GM21619 (cell line): ENCODE measurements around the gene ENTREP1.

ENCODE experiments used
- ATAC-seq: cut with Tn5 transposase; IDR thresholded peaks from one replicate; pipeline ENCODE4 v1.9.1; 2021; ENCODE audit not compliant: unreplicated experiment

Gene ENTREP1

GRCh38 chr9:69319324-69320025 is 5.5 kb upstream of the ENTREP1 start:
- no peak for ATAC-seq

GRCh38 chr9:69322256-69322655 is 2.8 kb upstream of the ENTREP1 start:
- ATAC-seq, result no peak

- ATAC-seq, result no peak
Measured at GRCh38 chr9:69323861-69324260, 1.2 kb upstream of the ENTREP1 start.

- ATAC-seq, result peak; percentile 15
Measured at GRCh38 chr9:69325409-69326212, 596 bp downstream of the ENTREP1 start.

- ATAC-seq, result no peak
Measured at GRCh38 chr9:69326261-69326660, 1.2 kb downstream of the ENTREP1 start.

- ATAC-seq, result no peak
Measured at GRCh38 chr9:69330580-69330979, 5.6 kb downstream of the ENTREP1 start.

- ATAC-seq, result no peak
Measured at GRCh38 chr9:69331444-69331843, 6.4 kb downstream of the ENTREP1 start.

GRCh38 chr9:69332067-69332685 is 7.2 kb downstream of the ENTREP1 start:
- ATAC-seq, result no peak

- ATAC-seq, result no peak
Measured at GRCh38 chr9:69333716-69334115, 8.7 kb downstream of the ENTREP1 start.

GRCh38 chr9:69334317-69334716 is 9.3 kb downstream of the ENTREP1 start:
- ATAC-seq, result no peak

- no peak for ATAC-seq
Measured at GRCh38 chr9:69339620-69340019, 14.6 kb downstream of the ENTREP1 start.

- no peak for ATAC-seq
Measured at GRCh38 chr9:69340631-69341030, 15.6 kb downstream of the ENTREP1 start.

GRCh38 chr9:69342769-69343168 is 17.8 kb downstream of the ENTREP1 start:
- no peak for ATAC-seq

GRCh38 chr9:69344459-69344858 is 19.4 kb downstream of the ENTREP1 start:
- no peak for ATAC-seq

- ATAC-seq, result no peak
Measured at GRCh38 chr9:69346596-69347390, 21.8 kb downstream of the ENTREP1 start.

GRCh38 chr9:69347607-69348006 is 22.6 kb downstream of the ENTREP1 start:
- ATAC-seq, result no peak

GRCh38 chr9:69351227-69351626 is 26.2 kb downstream of the ENTREP1 start:
- ATAC-seq, result no peak

GRCh38 chr9:69355232-69355631 is 30.2 kb downstream of the ENTREP1 start:
- ATAC-seq, result no peak

- ATAC-seq, result no peak
Measured at GRCh38 chr9:69357030-69357775, 32.2 kb downstream of the ENTREP1 start.

- ATAC-seq, result no peak
Measured at GRCh38 chr9:69357821-69358220, 32.8 kb downstream of the ENTREP1 start.
